Liver (tissue), 3 donors: ENCODE results near the gene LYSMD2.

Source experiments
- EGR1 ChIP-seq, 2 donors: IDR thresholded peaks; 2 replicates each; pipeline ENCODE4 v1.6.1; 2016 to 2018; ENCODE audit warnings: antibody characterized with exemption in 2 of 2, low read depth in 2 of 2
- FOXA2 ChIP-seq: IDR thresholded peaks from 2 replicates; pipeline ENCODE4 v1.6.1; 2016; ENCODE audit warnings: antibody characterized with exemption
- GABPA ChIP-seq, 2 donors: IDR thresholded peaks in 1 of 2; conservative IDR thresholded peaks in 1 of 2; 2 replicates each; pipeline ENCODE4 v1.6.1; 2016; ENCODE audit warnings: antibody characterized with exemption in 2 of 2, mild to moderate bottlenecking in 1 of 2, moderate library complexity in 1 of 2
- HNF4A ChIP-seq, 2 donors: conservative IDR thresholded peaks; 2 replicates each; pipeline ENCODE4 v1.6.1; 2016; ENCODE audit warnings: antibody characterized with exemption in 2 of 2, mild to moderate bottlenecking in 2 of 2
- JUND ChIP-seq, 2 donors: IDR thresholded peaks; 2 replicates each; pipeline ENCODE4 v1.6.1; 2016; ENCODE audit warnings: antibody characterized with exemption in 2 of 2
- RXRA ChIP-seq, 2 donors: IDR thresholded peaks; 2 replicates each; pipeline ENCODE4 v1.6.1; 2017 to 2018; ENCODE audit warnings: antibody characterized with exemption in 2 of 2, mild to moderate bottlenecking in 1 of 2
- SP1 ChIP-seq: IDR thresholded peaks from 2 replicates; pipeline ENCODE4 v1.6.1; 2018; ENCODE audit warnings: antibody characterized with exemption, mild to moderate bottlenecking
- TAF1 ChIP-seq: conservative IDR thresholded peaks from 2 replicates; pipeline ENCODE4 v1.6.1; 2016; ENCODE audit warnings: antibody characterized with exemption, mild to moderate bottlenecking
- TF ChIP-seq, protein P1 (sequence below): fragments of 150-350 bp; IDR thresholded peaks from 2 replicates; pipeline ENCODE4 v1.5.1; 2017; ENCODE audit warnings: improper control_type of control experiment, low read depth, low read length; ENCODE audit not compliant: missing input control
- TF ChIP-seq, protein P2 (sequence below): IDR thresholded peaks from 2 replicates; pipeline ENCODE4 v1.6.1; 2016; ENCODE audit warnings: antibody characterized with exemption
- TF ChIP-seq, protein P3 (sequence below): IDR thresholded peaks from 2 replicates; pipeline ENCODE4 v1.6.1; 2016; ENCODE audit warnings: antibody characterized with exemption, mild to moderate bottlenecking
- TF ChIP-seq, protein P4 (sequence below): IDR thresholded peaks from 2 replicates; pipeline ENCODE4 v1.6.1; 2016; ENCODE audit warnings: antibody characterized with exemption
- donor health status: healthy.
- donor health status: healthy.

DNA sequence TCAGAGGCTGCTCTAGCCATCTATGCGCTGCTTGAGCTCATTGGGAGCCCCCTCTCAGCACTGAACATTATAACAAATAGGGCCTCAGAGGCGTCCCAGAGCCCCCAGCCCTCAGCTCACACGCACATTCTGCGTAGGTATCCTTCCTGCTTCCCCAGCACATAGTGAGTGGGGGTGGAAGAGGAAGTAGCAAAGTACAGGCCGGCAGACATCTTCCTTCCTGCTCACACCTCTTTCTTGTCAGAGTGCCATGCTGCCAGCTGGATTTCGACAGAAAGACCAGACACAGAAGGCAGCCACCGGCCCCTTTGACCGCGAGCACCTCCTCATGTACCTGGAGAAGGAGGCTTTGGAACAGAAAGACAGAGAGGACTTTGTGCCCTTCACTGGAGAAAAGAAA lies 30.6 kb upstream of the LYSMD2 start:
- TF ChIP-seq, protein P1, sequence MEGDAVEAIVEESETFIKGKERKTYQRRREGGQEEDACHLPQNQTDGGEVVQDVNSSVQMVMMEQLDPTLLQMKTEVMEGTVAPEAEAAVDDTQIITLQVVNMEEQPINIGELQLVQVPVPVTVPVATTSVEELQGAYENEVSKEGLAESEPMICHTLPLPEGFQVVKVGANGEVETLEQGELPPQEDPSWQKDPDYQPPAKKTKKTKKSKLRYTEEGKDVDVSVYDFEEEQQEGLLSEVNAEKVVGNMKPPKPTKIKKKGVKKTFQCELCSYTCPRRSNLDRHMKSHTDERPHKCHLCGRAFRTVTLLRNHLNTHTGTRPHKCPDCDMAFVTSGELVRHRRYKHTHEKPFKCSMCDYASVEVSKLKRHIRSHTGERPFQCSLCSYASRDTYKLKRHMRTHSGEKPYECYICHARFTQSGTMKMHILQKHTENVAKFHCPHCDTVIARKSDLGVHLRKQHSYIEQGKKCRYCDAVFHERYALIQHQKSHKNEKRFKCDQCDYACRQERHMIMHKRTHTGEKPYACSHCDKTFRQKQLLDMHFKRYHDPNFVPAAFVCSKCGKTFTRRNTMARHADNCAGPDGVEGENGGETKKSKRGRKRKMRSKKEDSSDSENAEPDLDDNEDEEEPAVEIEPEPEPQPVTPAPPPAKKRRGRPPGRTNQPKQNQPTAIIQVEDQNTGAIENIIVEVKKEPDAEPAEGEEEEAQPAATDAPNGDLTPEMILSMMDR = no peak
- TF ChIP-seq GABPA (IDR thresholded peaks at IDR 0.05 in 1 of 2, conservative IDR thresholded peaks at IDR 0.05 in 1 of 2) = no peak
- TF ChIP-seq TAF1 = no peak
- TF ChIP-seq RXRA (IDR thresholded peaks at IDR 0.05) = no peak
- TF ChIP-seq HNF4A (conservative IDR thresholded peaks at IDR 0.05) = no peak
- TF ChIP-seq JUND (IDR thresholded peaks at IDR 0.05) = no peak
- TF ChIP-seq, protein P2, sequence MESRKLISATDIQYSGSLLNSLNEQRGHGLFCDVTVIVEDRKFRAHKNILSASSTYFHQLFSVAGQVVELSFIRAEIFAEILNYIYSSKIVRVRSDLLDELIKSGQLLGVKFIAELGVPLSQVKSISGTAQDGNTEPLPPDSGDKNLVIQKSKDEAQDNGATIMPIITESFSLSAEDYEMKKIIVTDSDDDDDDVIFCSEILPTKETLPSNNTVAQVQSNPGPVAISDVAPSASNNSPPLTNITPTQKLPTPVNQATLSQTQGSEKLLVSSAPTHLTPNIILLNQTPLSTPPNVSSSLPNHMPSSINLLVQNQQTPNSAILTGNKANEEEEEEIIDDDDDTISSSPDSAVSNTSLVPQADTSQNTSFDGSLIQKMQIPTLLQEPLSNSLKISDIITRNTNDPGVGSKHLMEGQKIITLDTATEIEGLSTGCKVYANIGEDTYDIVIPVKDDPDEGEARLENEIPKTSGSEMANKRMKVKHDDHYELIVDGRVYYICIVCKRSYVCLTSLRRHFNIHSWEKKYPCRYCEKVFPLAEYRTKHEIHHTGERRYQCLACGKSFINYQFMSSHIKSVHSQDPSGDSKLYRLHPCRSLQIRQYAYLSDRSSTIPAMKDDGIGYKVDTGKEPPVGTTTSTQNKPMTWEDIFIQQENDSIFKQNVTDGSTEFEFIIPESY = no peak
- TF ChIP-seq, protein P3, sequence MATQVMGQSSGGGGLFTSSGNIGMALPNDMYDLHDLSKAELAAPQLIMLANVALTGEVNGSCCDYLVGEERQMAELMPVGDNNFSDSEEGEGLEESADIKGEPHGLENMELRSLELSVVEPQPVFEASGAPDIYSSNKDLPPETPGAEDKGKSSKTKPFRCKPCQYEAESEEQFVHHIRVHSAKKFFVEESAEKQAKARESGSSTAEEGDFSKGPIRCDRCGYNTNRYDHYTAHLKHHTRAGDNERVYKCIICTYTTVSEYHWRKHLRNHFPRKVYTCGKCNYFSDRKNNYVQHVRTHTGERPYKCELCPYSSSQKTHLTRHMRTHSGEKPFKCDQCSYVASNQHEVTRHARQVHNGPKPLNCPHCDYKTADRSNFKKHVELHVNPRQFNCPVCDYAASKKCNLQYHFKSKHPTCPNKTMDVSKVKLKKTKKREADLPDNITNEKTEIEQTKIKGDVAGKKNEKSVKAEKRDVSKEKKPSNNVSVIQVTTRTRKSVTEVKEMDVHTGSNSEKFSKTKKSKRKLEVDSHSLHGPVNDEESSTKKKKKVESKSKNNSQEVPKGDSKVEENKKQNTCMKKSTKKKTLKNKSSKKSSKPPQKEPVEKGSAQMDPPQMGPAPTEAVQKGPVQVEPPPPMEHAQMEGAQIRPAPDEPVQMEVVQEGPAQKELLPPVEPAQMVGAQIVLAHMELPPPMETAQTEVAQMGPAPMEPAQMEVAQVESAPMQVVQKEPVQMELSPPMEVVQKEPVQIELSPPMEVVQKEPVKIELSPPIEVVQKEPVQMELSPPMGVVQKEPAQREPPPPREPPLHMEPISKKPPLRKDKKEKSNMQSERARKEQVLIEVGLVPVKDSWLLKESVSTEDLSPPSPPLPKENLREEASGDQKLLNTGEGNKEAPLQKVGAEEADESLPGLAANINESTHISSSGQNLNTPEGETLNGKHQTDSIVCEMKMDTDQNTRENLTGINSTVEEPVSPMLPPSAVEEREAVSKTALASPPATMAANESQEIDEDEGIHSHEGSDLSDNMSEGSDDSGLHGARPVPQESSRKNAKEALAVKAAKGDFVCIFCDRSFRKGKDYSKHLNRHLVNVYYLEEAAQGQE = no peak
- TF ChIP-seq FOXA2 = no peak
- no peak for TF ChIP-seq EGR1 (IDR thresholded peaks at IDR 0.05; ENCODE audit: low read depth in 2 of 2)
- TF ChIP-seq SP1 = no peak
- TF ChIP-seq, protein P4, sequence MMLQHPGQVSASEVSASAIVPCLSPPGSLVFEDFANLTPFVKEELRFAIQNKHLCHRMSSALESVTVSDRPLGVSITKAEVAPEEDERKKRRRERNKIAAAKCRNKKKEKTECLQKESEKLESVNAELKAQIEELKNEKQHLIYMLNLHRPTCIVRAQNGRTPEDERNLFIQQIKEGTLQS = no peak
